BLaER1 (cell line): Measurements from ENCODE around the gene FBXW11.

Experiments used
- H3K27ac ChIP-seq: shearing (Covaris generic); formaldehyde crosslinking; 2 replicates; pipeline ENCODE4 v1.8.1; 2022
- H3K27me3 ChIP-seq: shearing (Covaris generic); formaldehyde crosslinking; 2 replicates; pipeline ENCODE4 v1.8.1; 2022
- H3K36me3 ChIP-seq: shearing (Covaris generic); formaldehyde crosslinking; 2 replicates; pipeline ENCODE4 v1.8.1; 2022
- H3K4me1 ChIP-seq: shearing (Covaris generic); formaldehyde crosslinking; 2 replicates; pipeline ENCODE4 v1.8.1; 2022
- H3K4me2 ChIP-seq: shearing (Covaris generic); formaldehyde crosslinking; 2 replicates; pipeline ENCODE4 v1.8.1; 2022
- H3K4me3 ChIP-seq: shearing (Covaris generic); formaldehyde crosslinking; 2 replicates; pipeline ENCODE4 v1.8.1; 2022
- H3K9ac ChIP-seq: shearing (Covaris generic); formaldehyde crosslinking; 2 replicates; pipeline ENCODE4 v1.8.1; 2022
- H3K9me3 ChIP-seq: shearing (Covaris generic); formaldehyde crosslinking; 2 replicates; pipeline ENCODE4 v1.8.1; 2022
- H4K20me1 ChIP-seq: shearing (Covaris generic); formaldehyde crosslinking; 2 replicates; pipeline ENCODE4 v1.8.1; 2022
- Cebpa-rat ChIP-seq: shearing (Covaris generic); IDR thresholded peaks from 2 replicates; pipeline ENCODE4 v1.8.1; 2022

FBXW11 gene

GRCh38 chr5:171849585-171850323, 156.7 kb downstream of the FBXW11 start:
- Histone ChIP-seq H3K36me3 (no peaks in the 10 kb centered on the region), H3K4me2 (no peak overlapping the region), H4K20me1 (no peaks in the 10 kb centered on the region), H3K9me3 (no peaks in the 10 kb centered on the region), H3K4me3 (no peak overlapping the region), H3K27ac (no peak overlapping the region), H3K9ac (no peak overlapping the region), H3K27me3 (no peaks in the 10 kb centered on the region), H3K4me1 (peaks cover 18% of the 10 kb centered on the region)
- no peak for TF ChIP-seq Cebpa-rat

- Histone ChIP-seq H3K9me3 (no peaks in the 10 kb centered on the region), H3K4me1 (peaks cover 18% of the 10 kb centered on the region), H3K36me3 (no peaks in the 10 kb centered on the region), H3K4me3 (no peak overlapping the region), H4K20me1 (no peaks in the 10 kb centered on the region), H3K27me3 (no peaks in the 10 kb centered on the region), H3K27ac (no peak overlapping the region), H3K4me2 (no peak overlapping the region), H3K9ac (no peak overlapping the region)
- no peak for TF ChIP-seq Cebpa-rat
Measured at GRCh38 chr5:171848911-171849520, 157.4 kb downstream of the FBXW11 start.

- no peak for TF ChIP-seq Cebpa-rat
- H3K9me3 ChIP-seq = no peaks in the 10 kb centered on the region
- no peak overlapping the region for H3K9ac ChIP-seq
Measured at GRCh38 chr5:171848486-171848885, 158.0 kb downstream of the FBXW11 start.

GRCh38 chr5:171848006-171848405, 158.4 kb downstream of the FBXW11 start:
- no peak overlapping the region for H3K9ac ChIP-seq
- no peak overlapping the region for H3K4me3 ChIP-seq
- H3K4me2 ChIP-seq = no peak overlapping the region
- no peak for TF ChIP-seq Cebpa-rat
- H3K27ac ChIP-seq = no peak overlapping the region
- no peaks in the 10 kb centered on the region for H3K36me3 ChIP-seq
- H3K4me1 ChIP-seq = peaks cover 18% of the 10 kb centered on the region
- H4K20me1 ChIP-seq = no peaks in the 10 kb centered on the region
- no peaks in the 10 kb centered on the region for H3K27me3 ChIP-seq
- no peaks in the 10 kb centered on the region for H3K9me3 ChIP-seq

More at GRCh38 chr5:171848486-171848885, 158.0 kb downstream of the FBXW11 start:
- no peaks in the 10 kb centered on the region for H4K20me1 ChIP-seq
- H3K4me3 ChIP-seq = no peak overlapping the region
- H3K4me1 ChIP-seq = peaks cover 18% of the 10 kb centered on the region
- no peak overlapping the region for H3K27ac ChIP-seq
- H3K36me3 ChIP-seq = no peaks in the 10 kb centered on the region
- no peak overlapping the region for H3K4me2 ChIP-seq
- no peaks in the 10 kb centered on the region for H3K27me3 ChIP-seq

- Histone ChIP-seq H4K20me1 (no peaks in the 10 kb centered on the region), H3K9me3 (no peaks in the 10 kb centered on the region), H3K4me1 (peaks cover 18% of the 10 kb centered on the region), H3K4me3 (no peak overlapping the region), H3K27ac (no peak overlapping the region), H3K27me3 (no peaks in the 10 kb centered on the region), H3K4me2 (peak overlapping the region; percentile 53; the same call in 1 of the 2 replicates), H3K36me3 (no peaks in the 10 kb centered on the region), H3K9ac (no peak overlapping the region)
- no peak for TF ChIP-seq Cebpa-rat
Measured at GRCh38 chr5:171847026-171847425, 159.4 kb downstream of the FBXW11 start.

GRCh38 chr5:171846323-171846722, 160.1 kb downstream of the FBXW11 start:
- Histone ChIP-seq H4K20me1 (no peaks in the 10 kb centered on the region), H3K4me1 (peaks cover 18% of the 10 kb centered on the region), H3K4me3 (no peak overlapping the region), H3K9me3 (no peaks in the 10 kb centered on the region), H3K27me3 (no peaks in the 10 kb centered on the region), H3K4me2 (peak overlapping the region; percentile 53), H3K27ac (no peak overlapping the region), H3K36me3 (no peaks in the 10 kb centered on the region), H3K9ac (0 out of 2 replicates have a peak overlapping the region, but pooled peaks have one; percentile 15)
- no peak for TF ChIP-seq Cebpa-rat

- Histone ChIP-seq H3K9ac (no peak overlapping the region), H3K27me3 (no peaks in the 10 kb centered on the region), H3K9me3 (no peaks in the 10 kb centered on the region), H3K4me2 (peak overlapping the region; percentile 53), H3K4me1 (peaks cover 20% of the 10 kb centered on the region), H4K20me1 (no peaks in the 10 kb centered on the region), H3K27ac (no peak overlapping the region), H3K36me3 (no peaks in the 10 kb centered on the region), H3K4me3 (no peak overlapping the region)
- TF ChIP-seq Cebpa-rat = no peak
Measured at GRCh38 chr5:171845857-171846256, 160.6 kb downstream of the FBXW11 start.

- Histone ChIP-seq H4K20me1 (no peaks in the 10 kb centered on the region), H3K9me3 (peaks cover under 1% of the 10 kb centered on the region; the same call in 1 of the 2 replicates), H3K4me1 (peaks cover 28% of the 10 kb centered on the region), H3K4me3 (no peak overlapping the region), H3K27me3 (no peaks in the 10 kb centered on the region), H3K4me2 (no peak overlapping the region), H3K27ac (no peak overlapping the region), H3K36me3 (no peaks in the 10 kb centered on the region), H3K9ac (no peak overlapping the region)
- no peak for TF ChIP-seq Cebpa-rat
Measured at GRCh38 chr5:171845040-171845630, 161.3 kb downstream of the FBXW11 start.

- no peak overlapping the region for H3K9ac ChIP-seq
- H3K36me3 ChIP-seq = no peaks in the 10 kb centered on the region
- H3K4me1 ChIP-seq = peaks cover 30% of the 10 kb centered on the region
- no peak overlapping the region for H3K27ac ChIP-seq
- H3K27me3 ChIP-seq = no peaks in the 10 kb centered on the region
- no peaks in the 10 kb centered on the region for H4K20me1 ChIP-seq
- H3K9me3 ChIP-seq = peaks cover 5% of the 10 kb centered on the region; the same call in 1 of the 2 replicates
- no peak for TF ChIP-seq Cebpa-rat
- no peak overlapping the region for H3K4me2 ChIP-seq
- H3K4me3 ChIP-seq = no peak overlapping the region
Measured at GRCh38 chr5:171842777-171843328, 163.6 kb downstream of the FBXW11 start.
